GM12878 (cell line): ENCODE results near the gene ANO1. TPM values are rescaled to one million over a fixed set of nuclear protein-coding genes. Genes with fewer than 3 reads are reported as not detected.

Experiments used
- ATAC-seq: fragments of 200-7000 bp; cut with Tn5 transposase; 3 replicates; pipeline ENCODE4 v1.9.1; 2020; ENCODE audit warnings: mild to moderate bottlenecking, moderate library complexity
- Bru-seq: library from RNA; stranded (reverse); fragments of 400-500 nt; gene quantifications from one replicate; lab custom pipeline; 2021; lab: Mats Ljungman, UMichigan
- BruChase-seq, 2 experiments: library from RNA; stranded (reverse); fragments of 400-500 nt; gene quantifications; one replicate each; lab custom pipeline; 2021; lab: Mats Ljungman, UMichigan
- BruUV-seq: library from RNA; stranded (reverse); fragments of 400-500 nt; replicated peaks from 2 replicates; lab custom pipeline; 2021; lab: Mats Ljungman, UMichigan
- CTCF ChIA-PET: fragments of 300-600 bp; sonication (Branson Sonifier 250); formaldehyde crosslinking; extraction: SDS; loops from one replicate; lab custom pipeline; 2021; ENCODE audit warnings: inconsistent platforms; lab: Yijun Ruan, JAX
- POLR2A ChIA-PET: fragments of 350-600 bp; formaldehyde crosslinking; extraction: SDS; loops from one replicate; lab custom pipeline; 2021; ENCODE audit warnings: inconsistent platforms; lab: Charles Lee
- RAD21 ChIA-PET: fragments of 300-600 bp; sonication (Branson Sonifier 250); formaldehyde crosslinking; loops from one replicate; lab custom pipeline; 2023; ENCODE audit warnings: antibody characterized with exemption; ENCODE audit not compliant: unreplicated experiment; lab: Charles Lee
- SMC1A ChIA-PET: fragments of 300-600 bp; sonication (Branson Sonifier 250); formaldehyde crosslinking; loops from one replicate; lab custom pipeline; 2023; ENCODE audit not compliant: unreplicated experiment, uncharacterized antibody; lab: Charles Lee
- DNase-seq: peaks from one replicate; pipeline ENCODE4 v3.0.0-alpha.2; 2011; ENCODE audit warnings: low read depth, low spot score
- FAIRE-seq: peaks from 3 replicates; lab custom pipeline; 2011; peaks lifted over from hg19 to GRCh38; lab: Jason Lieb, UNC
- H2AFZ ChIP-seq: 2 replicates; pipeline ENCODE4 v1.6.0; 2011; ENCODE audit warnings: low read depth, low read length, control low read depth; ENCODE audit not compliant: control insufficient read depth
- H3K27ac ChIP-seq: 2 replicates; pipeline ENCODE4 v1.5.1; 2011; ENCODE audit warnings: control low read depth; ENCODE audit not compliant: control insufficient read depth, insufficient read depth
- H3K27me3 ChIP-seq, 2 experiments: replicated peaks in 1 of 2; 2 replicates each; pipeline versions ENCODE4 v1.6.0 to v1.6.1; 2011; ENCODE audit warnings: low read length in 1 of 2; ENCODE audit not compliant: control insufficient read depth in 2 of 2, insufficient read depth in 2 of 2
- H3K36me3 ChIP-seq, 2 experiments: 2 replicates each; pipeline ENCODE4 v1.5.1; 2011; ENCODE audit warnings: low read length in 1 of 2; ENCODE audit not compliant: control insufficient read depth in 2 of 2, insufficient read depth in 2 of 2
- H3K4me1 ChIP-seq: 2 replicates; pipeline ENCODE4 v1.6.1; 2011; ENCODE audit warnings: mild to moderate bottlenecking, low read length, moderate library complexity, mixed read lengths; ENCODE audit not compliant: control insufficient read depth, insufficient read depth
- H3K4me2 ChIP-seq: 2 replicates; pipeline ENCODE4 v1.6.0; 2011; ENCODE audit warnings: control low read depth; ENCODE audit not compliant: control insufficient read depth, insufficient read depth
- H3K4me3 ChIP-seq: fragments of 200-600 bp; sonication (generic); 2 replicates; pipeline ENCODE4 v1.5.1; 2016
- H3K79me2 ChIP-seq: 2 replicates; pipeline ENCODE4 v1.6.0; 2011; ENCODE audit warnings: low read length; ENCODE audit not compliant: control insufficient read depth, insufficient read depth
- H3K9ac ChIP-seq: 2 replicates; pipeline ENCODE4 v1.8.0; 2011; ENCODE audit warnings: low read length, control low read depth, mixed read lengths; ENCODE audit not compliant: control insufficient read depth, insufficient read depth
- H3K9me3 ChIP-seq: replicated peaks from 3 replicates; pipeline ENCODE4 v1.5.1; 2011; ENCODE audit warnings: mild to moderate bottlenecking, low read length; ENCODE audit not compliant: control insufficient read depth, insufficient read depth
- H4K20me1 ChIP-seq: 2 replicates; pipeline ENCODE4 v1.6.0; 2011; ENCODE audit not compliant: control insufficient read depth, insufficient read depth
- CHD1 ChIP-seq: IDR thresholded peaks from 2 replicates; pipeline ENCODE4 v1.6.1; 2012; ENCODE audit warnings: low read depth, low read length, improper control_type of control experiment
- CREM ChIP-seq: IDR thresholded peaks from 2 replicates; pipeline ENCODE4 v1.6.1; 2014; ENCODE audit warnings: antibody characterized with exemption, low read depth
- DPF2 ChIP-seq: fragments of 450-650 bp; IDR thresholded peaks from 2 replicates; pipeline ENCODE4 v1.6.1; 2017; ENCODE audit warnings: mild to moderate bottlenecking
- ESRRA ChIP-seq: IDR thresholded peaks from 2 replicates; pipeline ENCODE4 v1.6.1; 2012; ENCODE audit warnings: mild to moderate bottlenecking, low read length, improper control_type of control experiment
- EZH2 ChIP-seq: IDR thresholded peaks from 2 replicates; pipeline ENCODE4 v1.6.1; 2012; ENCODE audit warnings: low read depth, mild to moderate bottlenecking, control low read depth, inconsistent platforms, low read length, borderline replicate concordance; ENCODE audit not compliant: control insufficient read depth
- NFYA ChIP-seq: IDR thresholded peaks from 2 replicates; pipeline ENCODE4 v1.6.1; 2011; ENCODE audit warnings: low read depth, mild to moderate bottlenecking, low read length, improper control_type of control experiment, borderline replicate concordance
- NRF1 ChIP-seq: conservative IDR thresholded peaks from 2 replicates; pipeline ENCODE4 v1.6.1; 2011; ENCODE audit warnings: mild to moderate bottlenecking, low read depth, low read length, improper control_type of control experiment
- PAX5 ChIP-seq: IDR thresholded peaks from 2 replicates; pipeline ENCODE4 v1.6.1; 2011; ENCODE audit warnings: low read depth, low read length, borderline replicate concordance
- POLR2AphosphoS5 ChIP-seq: IDR thresholded peaks from 2 replicates; pipeline ENCODE4 v1.6.1; 2011; ENCODE audit warnings: mild to moderate bottlenecking, low read length, inconsistent platforms
- RFX5 ChIP-seq: IDR thresholded peaks from 2 replicates; pipeline ENCODE4 v1.6.1; 2011; ENCODE audit warnings: low read depth, low read length, improper control_type of control experiment
- SMC3 ChIP-seq: IDR thresholded peaks from 2 replicates; pipeline ENCODE4 v1.6.1; 2011; ENCODE audit warnings: low read length, improper control_type of control experiment, borderline replicate concordance
- TBL1XR1 ChIP-seq: IDR thresholded peaks from 2 replicates; pipeline ENCODE4 v1.6.1; 2012; ENCODE audit warnings: low read depth, low read length, improper control_type of control experiment
- TCF7 ChIP-seq: IDR thresholded peaks from 2 replicates; pipeline ENCODE4 v1.6.1; 2014; ENCODE audit warnings: antibody characterized with exemption, borderline replicate concordance
- ZNF622 ChIP-seq: fragments of 450-650 bp; IDR thresholded peaks from 2 replicates; pipeline ENCODE4 v1.6.1; 2017; ENCODE audit warnings: mild to moderate bottlenecking, inconsistent platforms
- ZZZ3 ChIP-seq: IDR thresholded peaks from 2 replicates; pipeline ENCODE4 v1.6.1; 2011; ENCODE audit warnings: low read depth; ENCODE audit not compliant: control insufficient read depth, insufficient read length
- whole genome bisulfite sequencing: methylation state at CpG from one replicate; pipeline ENCODE4 v1.1.6; 2016; ENCODE audit warnings: low lambda C conversion rate; ENCODE audit not compliant: insufficient replicate concordance, insufficient coverage; ENCODE audit errors: missing lambda C conversion rate; 5-methylcytosine and 5-hydroxymethylcytosine counted together
- in situ Hi-C: fragments of 300-500 bp; cut with MboI; formaldehyde crosslinking; loops from 9 replicates; pipeline ENCODE4 v1.14.3; 2018; ENCODE audit warnings: mixed read lengths
- intact Hi-C: fragments of 100-400 bp; cut with micrococcal nuclease; formaldehyde crosslinking; loops from one replicate; pipeline ENCODE4 v1.14.2; 2022; ENCODE audit not compliant: unreplicated experiment
- long read RNA-seq, 2 experiments: library from polyadenylated mRNA; unstranded; transcript quantifications; one replicate each; pipeline ENCODE4 v2.0.0, GENCODE V29; 2019 to 2020
- polyA minus RNA-seq, 3 experiments: library from RNA; depleted of rRNA, polyadenylated mRNA; stranded (reverse); fragments of >200 nt; gene quantifications; 2 replicates each; pipeline ENCODE4 v1.2.3, GENCODE V29; 2011
- polyA plus RNA-seq, 11 experiments: library from polyadenylated mRNA; depleted of rRNA in 4 of 11; unstranded in 6 of 11; stranded (reverse) in 5 of 11; fragments of >200 nt; fragmentation: Nextera tagmentation in 4 of 11; fragmentation: Illumina TruSeq in 1 of 11; extraction: Ambion mirVana in 4 of 11; extraction: Trizol in 1 of 11; gene quantifications; 1 replicate in 1 of 11; 2 replicates in 10 of 11; pipeline versions ENCODE4 v1.2.1 to v1.2.3, GENCODE V29; 2011 to 2016; ENCODE audit warnings: inconsistent platforms in 2 of 11, missing spikeins in 2 of 11, low read depth in 1 of 11
- total RNA-seq, 4 experiments: library from RNA; depleted of rRNA in 3 of 4; stranded (reverse); fragments of >200 nt in 3 of 4; fragmentation: Illumina TruSeq in 1 of 4; extraction: Trizol in 1 of 4; gene quantifications; 2 replicates each; pipeline versions ENCODE4 v1.2.1 to v1.2.3, GENCODE V29; 2013 to 2021
- TF ChIP-seq, protein P1 (sequence below): fragments of 450-650 bp; IDR thresholded peaks from 2 replicates; pipeline ENCODE4 v1.6.1; 2017; ENCODE audit warnings: low read depth, mild to moderate bottlenecking, moderate library complexity
- TF ChIP-seq, protein P2 (sequence below), 3 experiments: IDR thresholded peaks in 2 of 3; conservative IDR thresholded peaks in 1 of 3; 2 replicates each; pipeline ENCODE4 v1.5.1; 2011; ENCODE audit warnings: low read depth in 3 of 3, low read length in 3 of 3, mild to moderate bottlenecking in 3 of 3, control low read depth in 2 of 3, moderate library complexity in 2 of 3, inconsistent platforms in 1 of 3, mixed read lengths in 1 of 3; ENCODE audit not compliant: control insufficient read depth in 2 of 3, insufficient read depth in 1 of 3; ENCODE audit errors: extremely low read depth in 1 of 3

Gene ANO1
- total RNA-seq (2013; cell fraction: nucleolus; rRNA removed), result not detected in 2 replicates
- total RNA-seq (2014; rRNA removed) (not detected in 2 replicates), total RNA-seq (2014; rRNA removed; fragmentation: Illumina TruSeq; extraction: Trizol) (not detected in 2 replicates), total RNA-seq (2021) (0.13 and 0.38 TPM in 2 replicates), polyA plus RNA-seq (2011; rRNA removed) (not detected in 2 replicates), polyA plus RNA-seq (2014; fragmentation: Illumina TruSeq; extraction: Trizol) (0.01 TPM in 1 of 2 replicates, not detected in the other), polyA plus RNA-seq (2014; fragmentation: Nextera tagmentation; extraction: Ambion mirVana) (not detected), polyA plus RNA-seq (2014; rRNA removed) (0.06 TPM in 1 of 2 replicates, not detected in the other), polyA plus RNA-seq (2016; fragmentation: Nextera tagmentation; extraction: Ambion mirVana) (not detected), polyA minus RNA-seq (2011; rRNA and poly(A)+ RNA removed) (not detected in 2 replicates), Bru-seq, nascent RNA (percentile 1 among the genes with signal in this experiment), BruChase-seq, experiment 1, labeled RNA remaining after a 6-hour chase (percentile 2 among the genes with signal in this experiment), BruChase-seq, experiment 2, labeled RNA remaining after a 2-hour chase (percentile 3 among the genes with signal in this experiment)
- not detected for polyA plus RNA-seq (2011; ENCODE audit: low read depth)
- not detected in 2 replicates for polyA plus RNA-seq (2011; cell fraction: cytosol; rRNA removed)
- polyA plus RNA-seq (2011; cell fraction: nucleus; rRNA removed), result not detected in 2 replicates
- 0.15 and 0.16 TPM in 2 replicates for polyA plus RNA-seq (2012)
- polyA minus RNA-seq (2011; cell fraction: cytosol; rRNA and poly(A)+ RNA removed), result not detected in 2 replicates
- not detected in 2 replicates for polyA minus RNA-seq (2011; cell fraction: nucleus; rRNA and poly(A)+ RNA removed)
- long read RNA-seq, experiment 1, result 0 reads
- long read RNA-seq, experiment 2, result 0 reads

DNA sequence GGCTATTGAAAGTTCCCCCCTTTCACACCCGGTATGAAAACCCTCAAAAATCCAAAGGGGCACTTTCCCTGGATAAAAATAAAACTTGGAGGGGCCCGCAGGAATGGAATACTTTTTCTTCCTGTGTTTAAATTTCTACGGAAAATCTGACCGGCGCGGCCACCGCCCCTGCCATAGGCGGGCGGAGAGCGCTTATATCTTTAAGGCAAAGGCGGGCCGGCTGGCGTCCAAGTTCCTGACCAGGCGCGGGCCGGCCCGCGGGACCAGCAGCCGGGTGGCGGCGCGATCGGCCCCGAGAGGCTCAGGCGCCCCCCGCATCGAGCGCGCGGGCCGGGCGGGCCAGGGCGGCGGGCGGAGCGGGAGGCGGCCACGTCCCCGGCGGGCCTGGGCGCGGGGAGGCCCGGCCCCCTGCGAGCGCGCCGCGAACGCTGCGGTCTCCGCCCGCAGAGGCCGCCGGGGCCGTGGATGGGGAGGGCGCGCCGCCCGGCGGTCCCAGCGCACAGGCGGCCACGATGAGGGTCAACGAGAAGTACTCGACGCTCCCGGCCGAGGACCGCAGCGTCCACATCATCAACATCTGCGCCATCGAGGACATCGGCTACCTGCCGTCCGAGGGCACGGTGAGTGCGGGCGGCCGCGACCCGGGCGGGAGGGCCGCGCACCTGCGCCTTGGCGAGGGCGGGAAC is at the start of gene ANO1:
TSS of gene ANO1 (plus strand) at position 223 of the 686 bp plus-strand sequence. CDS start at position 513, 290 bp downstream.
- H3K4me3 ChIP-seq, result no peak within 1 kb of the TSS
- no peak within 1 kb of the TSS for H3K9ac ChIP-seq
- no peaks in the 10 kb centered on the region for H3K79me2 ChIP-seq
- H2AFZ ChIP-seq, result no peak within 1 kb of the TSS
- BruUV-seq, result no TSS peak
- ChIA-PET CTCF (no interaction called here), POLR2A (no interaction called here), RAD21 (no interaction called here), SMC1A (no interaction called here)
- H4K20me1 ChIP-seq, result no peaks in the 10 kb centered on the region
- H3K27ac ChIP-seq, result no peak within 1 kb of the TSS
- no peaks in the 10 kb centered on the region for H3K36me3 ChIP-seq
- 54% methylated on average over 42 of the region's 87 CpGs for WGBS
- H3K27me3 ChIP-seq, result peaks cover 8 to 10% of the 10 kb centered on the region in 2 experiments; a peak in 3 of 4 replicates
- in situ Hi-C loops, result no loop called here
- no peak within 1 kb of the TSS for H3K4me2 ChIP-seq
- H3K9me3 ChIP-seq, result no peaks in the 10 kb centered on the region
- ATAC-seq, result no peak
- no peak for DNase-seq
- FAIRE-seq, result no peak
- H3K4me1 ChIP-seq, result no peaks in the 10 kb centered on the region
- intact Hi-C loops, result no loop called here
- TF ChIP-seq ZNF622, result no peak
- no peak for TF ChIP-seq EZH2
- TF ChIP-seq, protein P1, sequence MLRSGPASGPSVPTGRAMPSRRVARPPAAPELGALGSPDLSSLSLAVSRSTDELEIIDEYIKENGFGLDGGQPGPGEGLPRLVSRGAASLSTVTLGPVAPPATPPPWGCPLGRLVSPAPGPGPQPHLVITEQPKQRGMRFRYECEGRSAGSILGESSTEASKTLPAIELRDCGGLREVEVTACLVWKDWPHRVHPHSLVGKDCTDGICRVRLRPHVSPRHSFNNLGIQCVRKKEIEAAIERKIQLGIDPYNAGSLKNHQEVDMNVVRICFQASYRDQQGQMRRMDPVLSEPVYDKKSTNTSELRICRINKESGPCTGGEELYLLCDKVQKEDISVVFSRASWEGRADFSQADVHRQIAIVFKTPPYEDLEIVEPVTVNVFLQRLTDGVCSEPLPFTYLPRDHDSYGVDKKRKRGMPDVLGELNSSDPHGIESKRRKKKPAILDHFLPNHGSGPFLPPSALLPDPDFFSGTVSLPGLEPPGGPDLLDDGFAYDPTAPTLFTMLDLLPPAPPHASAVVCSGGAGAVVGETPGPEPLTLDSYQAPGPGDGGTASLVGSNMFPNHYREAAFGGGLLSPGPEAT, result no peak
- TF ChIP-seq CREM, result no peak
- TF ChIP-seq CHD1, result no peak
- TF ChIP-seq TCF7, result no peak
- TF ChIP-seq, protein P2, sequence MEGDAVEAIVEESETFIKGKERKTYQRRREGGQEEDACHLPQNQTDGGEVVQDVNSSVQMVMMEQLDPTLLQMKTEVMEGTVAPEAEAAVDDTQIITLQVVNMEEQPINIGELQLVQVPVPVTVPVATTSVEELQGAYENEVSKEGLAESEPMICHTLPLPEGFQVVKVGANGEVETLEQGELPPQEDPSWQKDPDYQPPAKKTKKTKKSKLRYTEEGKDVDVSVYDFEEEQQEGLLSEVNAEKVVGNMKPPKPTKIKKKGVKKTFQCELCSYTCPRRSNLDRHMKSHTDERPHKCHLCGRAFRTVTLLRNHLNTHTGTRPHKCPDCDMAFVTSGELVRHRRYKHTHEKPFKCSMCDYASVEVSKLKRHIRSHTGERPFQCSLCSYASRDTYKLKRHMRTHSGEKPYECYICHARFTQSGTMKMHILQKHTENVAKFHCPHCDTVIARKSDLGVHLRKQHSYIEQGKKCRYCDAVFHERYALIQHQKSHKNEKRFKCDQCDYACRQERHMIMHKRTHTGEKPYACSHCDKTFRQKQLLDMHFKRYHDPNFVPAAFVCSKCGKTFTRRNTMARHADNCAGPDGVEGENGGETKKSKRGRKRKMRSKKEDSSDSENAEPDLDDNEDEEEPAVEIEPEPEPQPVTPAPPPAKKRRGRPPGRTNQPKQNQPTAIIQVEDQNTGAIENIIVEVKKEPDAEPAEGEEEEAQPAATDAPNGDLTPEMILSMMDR (IDR thresholded peaks at IDR 0.05 in 2 of 3, conservative IDR thresholded peaks at IDR 0.05 in 1 of 3; ENCODE audit: control insufficient read depth in 2 of 3, extremely low read depth in 1 of 3, insufficient read depth in 1 of 3, low read depth in 3 of 3, low read length in 3 of 3), result no peak
- no peak for TF ChIP-seq TBL1XR1
- TF ChIP-seq POLR2AphosphoS5, result no peak
- no peak for TF ChIP-seq NRF1
- no peak for TF ChIP-seq PAX5
- TF ChIP-seq RFX5, result no peak
- TF ChIP-seq DPF2, result no peak
- no peak for TF ChIP-seq ESRRA
- TF ChIP-seq NFYA, result no peak
- no peak for TF ChIP-seq ZZZ3
- TF ChIP-seq SMC3, result no peak
